ENCODE results near the gene LRG1. TPM values are rescaled to one million over a fixed set of nuclear protein-coding genes. Genes with fewer than 3 reads are reported as not detected.

LRG1 gene
- total RNA-seq, 1 donor from 2014 or later: 24.9 TPM

- peak; percentile 45 for ATAC-seq
Measured at GRCh38 chr19:4575267-4576015, 35.6 kb upstream of the LRG1 start.

GRCh38 chr19:4573682-4574081, 33.8 kb upstream of the LRG1 start:
- no peak for ATAC-seq

GRCh38 chr19:4571305-4571917, 31.6 kb upstream of the LRG1 start:
- ATAC-seq: no peak

GRCh38 chr19:4570916-4571304, 31.1 kb upstream of the LRG1 start:
- no peak for ATAC-seq

GRCh38 chr19:4570402-4570801, 30.6 kb upstream of the LRG1 start:
- no peak for ATAC-seq

- no peak for ATAC-seq
Measured at GRCh38 chr19:4568886-4569285, 29.1 kb upstream of the LRG1 start.

- ATAC-seq: peak; percentile 71
Measured at GRCh38 chr19:4567584-4568071, 27.8 kb upstream of the LRG1 start.

GRCh38 chr19:4566402-4567051, 26.7 kb upstream of the LRG1 start:
- ATAC-seq: no peak

- ATAC-seq: peak; percentile 36
Measured at GRCh38 chr19:4563562-4563961, 23.7 kb upstream of the LRG1 start.

- ATAC-seq: peak; percentile 28
Measured at GRCh38 chr19:4562085-4562484, 22.2 kb upstream of the LRG1 start.

GRCh38 chr19:4559569-4559968, 19.7 kb upstream of the LRG1 start, which contains the start of gene SEMA6B:
SEMA6B (minus strand) TSS chr19:4559684; CDS start chr19:4558457, 1,227 bp downstream.
- peak; percentile 10 for ATAC-seq

GRCh38 chr19:4557971-4558941, 18.4 kb upstream of the LRG1 start:
- no peak for ATAC-seq

GRCh38 chr19:4557144-4557970, 17.5 kb upstream of the LRG1 start:
- no peak for ATAC-seq

- peak; percentile 69 for ATAC-seq
Measured at GRCh38 chr19:4556597-4557127, 16.8 kb upstream of the LRG1 start.

- ATAC-seq: peak; percentile 35
Measured at GRCh38 chr19:4555657-4556561, 16.1 kb upstream of the LRG1 start.

- ATAC-seq: no peak
Measured at GRCh38 chr19:4554717-4555116, 14.9 kb upstream of the LRG1 start.

- ATAC-seq: no peak
Measured at GRCh38 chr19:4553775-4554174, 13.9 kb upstream of the LRG1 start.

- ATAC-seq: no peak
Measured at GRCh38 chr19:4553092-4553695, 13.4 kb upstream of the LRG1 start.

- no peak for ATAC-seq
Measured at GRCh38 chr19:4552525-4552819, 12.6 kb upstream of the LRG1 start.

All from esophagus mucosa (tissue), 1 donor.